GM18519 (cell line): ENCODE measurements around the gene ZBTB16.

ENCODE experiments used
- ATAC-seq: cut with Tn5 transposase; IDR thresholded peaks from one replicate; pipeline ENCODE4 v1.9.1; 2021; ENCODE audit warnings: mild to moderate bottlenecking, moderate library complexity; ENCODE audit not compliant: unreplicated experiment, low FRiP score

ZBTB16 gene

DNA sequence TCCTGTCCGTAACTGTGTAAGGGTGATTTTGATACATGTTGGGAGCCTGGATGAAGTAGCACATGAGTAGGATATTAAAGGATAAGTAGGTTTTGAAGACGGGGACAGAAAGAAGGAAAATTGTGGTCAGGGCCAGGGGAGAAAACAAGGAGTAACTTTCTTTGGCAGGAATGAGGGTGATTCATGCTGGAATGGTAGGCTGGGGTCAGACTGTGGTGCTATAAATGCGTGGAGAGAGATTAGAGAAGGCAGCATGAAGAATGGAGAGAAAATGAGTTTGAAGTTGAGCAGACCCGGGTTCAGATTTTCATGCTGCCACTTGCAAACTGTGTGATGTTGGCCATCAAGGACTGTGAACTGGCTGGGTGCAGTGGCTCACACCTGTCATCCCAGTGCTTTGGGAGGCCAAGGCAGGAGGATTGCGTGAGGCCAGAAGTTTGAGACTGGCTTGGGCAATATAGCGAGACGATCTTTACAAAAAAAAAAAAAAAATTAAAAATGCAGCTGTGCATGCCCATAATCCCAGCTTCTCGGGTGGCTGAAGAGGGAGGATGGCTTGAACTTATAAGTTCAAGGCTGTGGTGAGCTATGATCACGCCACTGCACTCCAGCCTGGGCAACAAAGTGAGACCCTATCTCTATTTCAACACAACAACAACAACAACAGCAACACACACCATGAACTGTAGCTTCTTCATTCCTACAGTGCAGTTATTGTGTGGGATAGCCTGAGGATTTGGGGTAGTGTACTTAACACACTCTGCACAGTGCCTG, 22.3 kb downstream of the ZBTB16 start:
- ATAC-seq = no peak

DNA sequence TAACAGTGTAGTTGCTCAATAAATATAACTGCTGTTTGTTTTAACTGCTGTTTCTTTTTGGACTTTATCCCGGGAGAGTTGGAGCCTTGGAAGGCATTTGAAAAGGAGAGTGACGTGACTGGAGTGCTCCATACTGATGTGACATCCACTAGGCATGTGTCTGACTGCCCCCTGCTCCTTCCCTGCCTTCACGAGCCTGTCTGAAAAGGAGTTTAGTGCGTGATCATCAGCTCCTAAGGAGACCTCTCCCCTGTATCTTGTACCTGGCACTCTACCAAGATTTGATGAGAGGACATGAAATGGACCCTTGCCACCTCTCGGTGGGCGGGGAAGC, 22.9 kb downstream of the ZBTB16 start:
- ATAC-seq = no peak

DNA sequence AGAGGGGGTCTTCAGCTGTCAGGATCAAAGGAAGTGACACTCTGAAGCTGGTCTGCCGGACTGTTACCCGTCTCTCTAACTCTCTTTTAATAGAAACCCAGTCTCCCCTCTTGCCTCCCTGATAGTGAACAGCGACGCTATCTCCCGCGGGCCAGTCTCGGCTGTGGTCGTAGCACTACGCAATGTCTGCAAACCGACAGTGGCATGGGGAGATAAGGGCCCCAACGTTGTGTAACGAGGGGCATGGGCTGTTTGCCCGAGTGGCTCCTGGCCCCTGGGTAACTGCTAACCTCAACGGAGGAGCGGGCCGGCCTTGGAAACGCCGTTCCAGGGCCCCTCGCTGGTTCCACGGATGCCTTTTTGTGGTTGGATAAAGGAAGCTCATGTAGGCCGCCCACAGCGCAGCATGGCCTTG, 23.3 kb downstream of the ZBTB16 start:
- ATAC-seq = no peak

DNA sequence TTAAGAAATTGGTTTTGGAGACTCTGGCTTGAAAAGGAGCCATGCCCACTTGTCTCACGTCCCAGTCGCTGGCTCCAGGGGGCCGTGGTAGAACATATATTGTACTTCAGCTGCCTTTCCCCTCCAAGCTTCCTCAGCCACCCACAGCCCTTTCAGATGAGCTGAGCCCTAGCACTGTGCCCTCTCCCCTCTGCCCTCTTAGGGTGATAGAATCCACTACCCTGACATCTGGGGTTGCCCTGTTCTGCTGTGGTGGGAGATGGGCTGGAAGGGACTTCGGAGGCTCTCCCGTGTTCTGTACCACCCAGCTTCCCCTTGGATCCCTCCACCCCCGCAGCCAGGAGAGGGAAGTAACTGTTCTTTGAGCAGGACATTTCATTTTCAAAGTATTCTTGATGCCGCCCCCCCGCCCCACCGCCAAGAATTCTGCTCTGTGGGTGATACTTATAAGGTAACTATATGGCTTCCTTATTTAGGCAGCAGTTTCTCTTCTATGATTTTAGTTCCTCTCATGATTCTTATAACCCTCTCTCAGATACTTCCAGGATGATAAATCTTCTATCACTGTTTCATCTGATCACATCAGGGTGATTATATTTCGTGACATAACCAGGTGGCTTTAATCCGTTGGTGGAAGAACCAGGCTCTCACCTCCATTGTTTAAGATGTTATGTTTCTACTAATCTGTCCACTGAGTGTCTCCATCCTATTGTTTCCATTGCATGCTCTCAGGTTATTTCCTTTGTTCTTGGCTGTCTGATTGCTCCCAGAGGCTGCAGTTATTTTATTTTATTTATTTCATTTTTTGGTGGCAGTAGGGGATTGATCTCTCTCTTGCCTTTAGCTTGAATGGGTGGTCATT, 24.1 kb downstream of the ZBTB16 start:
- ATAC-seq = no peak

DNA sequence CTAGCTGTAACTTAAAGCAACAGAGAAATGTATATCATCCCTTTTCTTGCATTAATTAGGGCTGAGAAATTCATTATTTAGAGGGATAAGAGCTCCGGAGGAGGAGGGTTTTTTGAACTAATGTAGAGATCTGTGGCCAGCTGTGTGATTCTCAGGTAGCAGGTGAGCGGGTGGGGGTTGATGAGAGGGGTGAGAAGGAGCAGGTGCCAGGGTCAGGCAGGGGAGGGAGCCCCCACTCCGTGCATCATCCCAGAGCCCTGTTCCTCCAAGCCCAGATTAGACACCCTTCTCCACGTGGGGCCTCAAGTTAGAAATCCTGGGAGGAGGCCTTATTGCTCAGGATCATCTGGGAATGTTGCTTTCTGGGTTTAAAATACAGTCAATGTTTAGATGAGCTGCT, 24.9 kb downstream of the ZBTB16 start:
- ATAC-seq = no peak

DNA sequence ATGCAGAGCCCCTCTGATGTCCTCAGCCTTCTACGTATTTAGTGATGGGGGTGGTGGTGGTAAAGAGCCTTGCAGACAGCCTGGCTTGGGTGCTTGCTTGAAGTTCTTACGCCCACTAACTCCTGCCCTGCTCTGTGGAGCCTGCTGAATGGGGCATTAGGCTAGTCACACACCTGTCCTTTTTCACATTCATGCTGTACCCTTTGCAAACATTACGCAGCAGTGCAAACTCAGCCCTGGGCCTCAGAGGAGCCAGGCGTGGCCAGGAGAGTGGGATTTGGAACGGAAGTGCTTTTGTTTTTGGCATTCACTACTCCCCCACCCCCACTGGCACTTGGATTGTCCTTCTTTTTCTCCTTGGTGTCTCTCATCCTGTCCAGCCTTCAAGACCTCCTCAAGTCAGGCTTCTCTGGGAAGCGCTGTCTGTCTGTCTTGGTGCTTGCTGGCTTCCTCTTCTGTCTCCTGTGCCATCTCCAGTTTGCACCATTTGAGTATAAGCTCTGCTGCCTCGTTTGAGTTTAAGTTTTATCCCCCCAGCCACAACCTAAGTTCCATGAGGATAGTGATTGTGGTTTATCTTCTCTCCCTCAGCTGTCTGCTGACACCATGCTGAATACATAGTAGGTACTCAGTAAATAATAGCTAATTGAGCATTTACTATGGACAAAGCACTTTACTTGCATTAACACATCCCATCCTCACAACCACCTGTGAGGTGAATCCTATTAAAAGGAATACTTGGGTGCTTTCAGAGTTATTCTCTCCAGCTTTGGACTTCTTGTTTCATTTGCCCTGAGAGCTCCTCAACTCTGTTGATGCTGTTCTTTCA, 26.7 kb downstream of the ZBTB16 start:
- ATAC-seq = no peak

DNA sequence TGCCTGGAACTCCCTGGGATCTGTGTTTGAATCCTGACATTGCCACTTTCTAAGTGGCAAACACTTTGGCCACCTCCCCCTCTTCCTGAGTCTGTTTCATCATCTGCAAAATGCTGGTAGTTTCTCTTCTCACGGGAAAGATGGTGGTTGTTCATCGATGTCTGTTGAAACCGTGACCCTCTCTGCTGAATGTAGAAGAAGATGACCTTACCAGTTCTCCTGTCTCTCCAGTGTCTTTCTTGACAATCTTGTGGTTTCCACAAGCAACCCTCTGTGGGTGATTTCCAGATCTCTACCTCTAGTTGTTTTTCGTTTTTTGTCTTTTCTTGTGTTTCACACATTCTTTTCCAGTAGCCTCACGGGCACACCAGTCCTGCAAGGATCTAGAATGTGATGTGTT, 27.5 kb downstream of the ZBTB16 start:
- no peak for ATAC-seq

DNA sequence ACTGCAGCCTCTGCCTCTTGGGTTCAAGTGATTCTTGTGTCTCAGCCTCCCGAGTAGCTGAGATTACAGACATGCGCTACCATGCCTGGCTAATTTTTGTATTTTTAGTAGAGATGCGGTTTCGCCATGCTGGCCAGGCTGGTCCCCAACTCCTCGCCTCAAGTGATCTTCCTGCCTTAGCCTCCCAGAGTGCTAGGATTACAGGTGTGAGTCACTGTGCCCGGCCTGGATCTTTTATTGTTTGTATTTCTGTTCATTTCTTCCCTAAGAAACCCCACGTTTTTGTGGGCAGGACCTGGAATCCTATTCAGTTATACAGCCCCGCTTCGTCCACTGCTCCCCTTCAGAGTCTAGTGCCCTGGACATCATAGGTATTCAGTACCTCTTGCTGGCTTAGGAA, 28.7 kb downstream of the ZBTB16 start:
- no peak for ATAC-seq

DNA sequence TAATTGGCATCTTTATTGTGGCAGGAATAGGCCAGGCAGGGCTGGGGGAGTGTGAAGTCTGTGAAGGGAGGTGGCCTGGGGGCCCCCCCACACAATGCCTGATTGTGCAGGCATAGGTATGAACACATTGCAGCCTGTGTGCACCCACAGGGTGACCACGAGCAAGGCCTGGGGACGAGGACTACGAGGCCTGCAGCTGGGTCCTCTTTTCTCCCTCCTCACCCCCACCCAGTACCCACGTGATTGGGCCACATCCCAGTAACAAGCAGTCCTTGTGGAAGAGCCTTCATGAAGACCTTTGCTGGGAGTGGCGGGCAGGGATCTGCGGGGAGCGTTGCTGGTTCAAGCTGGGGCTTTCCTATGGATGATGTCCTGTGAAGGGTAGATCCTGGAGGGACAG, 29.3 kb downstream of the ZBTB16 start:
- no peak for ATAC-seq

DNA sequence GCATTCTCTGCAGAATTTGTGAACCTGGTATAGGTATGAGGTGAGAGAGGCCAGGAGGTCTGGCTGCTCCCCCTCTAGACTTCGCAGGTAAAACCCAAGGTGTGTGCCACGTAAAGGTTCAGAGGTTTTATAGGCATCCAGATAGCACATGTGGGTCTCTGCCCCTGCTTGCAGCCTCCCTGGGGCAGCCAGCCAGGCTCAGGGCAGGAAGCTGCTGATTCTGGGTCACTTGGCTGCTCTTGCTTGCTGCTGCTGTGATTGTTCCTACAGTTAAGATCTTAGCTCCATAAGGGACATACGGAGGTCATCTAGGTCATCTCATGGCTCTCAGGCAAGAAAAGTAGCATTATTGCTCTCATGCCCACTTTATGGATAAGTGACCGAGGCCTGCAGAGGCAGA, 30.2 kb downstream of the ZBTB16 start:
- ATAC-seq = no peak

DNA sequence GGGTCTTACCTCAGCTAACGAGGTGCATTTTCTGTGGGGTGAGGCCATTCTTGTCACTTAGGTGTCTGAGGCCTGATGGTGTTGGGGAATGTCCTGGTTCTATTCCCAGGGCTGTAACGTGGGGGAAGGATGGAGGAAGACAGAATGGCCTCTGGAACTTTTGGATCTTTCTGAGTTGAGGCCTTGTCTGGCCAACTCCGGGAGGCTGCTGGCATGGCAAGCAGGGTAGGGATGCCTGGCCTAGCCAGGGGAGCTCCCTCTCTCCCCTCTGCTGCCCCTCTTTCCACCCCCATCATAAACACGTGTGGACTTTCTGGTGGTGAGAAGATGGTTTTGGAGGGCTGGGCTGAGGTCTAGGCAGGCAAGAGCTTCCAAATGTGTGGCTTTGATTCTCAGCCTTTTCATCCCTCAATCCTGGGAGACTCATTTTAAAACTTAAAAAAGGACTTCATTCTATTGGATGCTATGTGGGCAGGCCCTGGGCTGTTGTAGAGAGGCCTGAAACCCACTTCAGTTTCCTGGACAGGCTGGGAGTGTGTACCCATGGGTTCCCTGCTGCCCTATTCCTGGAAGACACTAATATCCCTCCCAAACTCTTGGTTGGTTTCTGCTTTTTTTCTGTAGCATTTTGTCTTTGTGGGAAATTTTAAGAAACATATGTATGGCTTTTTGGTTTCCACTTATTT, 30.9 kb downstream of the ZBTB16 start:
- ATAC-seq = no peak

DNA sequence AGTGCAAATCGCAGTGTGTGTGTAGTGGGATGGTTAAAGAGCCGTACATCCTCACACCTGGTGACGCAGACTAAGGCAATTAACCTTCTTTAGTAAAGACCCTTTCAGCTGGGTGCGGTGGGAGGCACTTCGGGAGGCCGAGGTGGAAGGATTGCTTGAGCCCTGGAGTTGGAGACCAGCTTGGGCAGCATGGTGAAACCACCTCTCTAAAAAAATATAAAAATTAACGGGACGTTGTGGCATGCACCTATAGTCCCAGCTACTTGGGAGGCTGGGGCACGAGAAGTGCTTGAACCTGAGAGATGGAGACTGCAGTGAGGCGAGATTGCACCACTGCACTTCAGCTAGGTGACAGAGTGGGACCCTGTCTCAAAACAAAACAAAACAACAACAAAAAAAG, 31.5 kb downstream of the ZBTB16 start:
- no peak for ATAC-seq

DNA sequence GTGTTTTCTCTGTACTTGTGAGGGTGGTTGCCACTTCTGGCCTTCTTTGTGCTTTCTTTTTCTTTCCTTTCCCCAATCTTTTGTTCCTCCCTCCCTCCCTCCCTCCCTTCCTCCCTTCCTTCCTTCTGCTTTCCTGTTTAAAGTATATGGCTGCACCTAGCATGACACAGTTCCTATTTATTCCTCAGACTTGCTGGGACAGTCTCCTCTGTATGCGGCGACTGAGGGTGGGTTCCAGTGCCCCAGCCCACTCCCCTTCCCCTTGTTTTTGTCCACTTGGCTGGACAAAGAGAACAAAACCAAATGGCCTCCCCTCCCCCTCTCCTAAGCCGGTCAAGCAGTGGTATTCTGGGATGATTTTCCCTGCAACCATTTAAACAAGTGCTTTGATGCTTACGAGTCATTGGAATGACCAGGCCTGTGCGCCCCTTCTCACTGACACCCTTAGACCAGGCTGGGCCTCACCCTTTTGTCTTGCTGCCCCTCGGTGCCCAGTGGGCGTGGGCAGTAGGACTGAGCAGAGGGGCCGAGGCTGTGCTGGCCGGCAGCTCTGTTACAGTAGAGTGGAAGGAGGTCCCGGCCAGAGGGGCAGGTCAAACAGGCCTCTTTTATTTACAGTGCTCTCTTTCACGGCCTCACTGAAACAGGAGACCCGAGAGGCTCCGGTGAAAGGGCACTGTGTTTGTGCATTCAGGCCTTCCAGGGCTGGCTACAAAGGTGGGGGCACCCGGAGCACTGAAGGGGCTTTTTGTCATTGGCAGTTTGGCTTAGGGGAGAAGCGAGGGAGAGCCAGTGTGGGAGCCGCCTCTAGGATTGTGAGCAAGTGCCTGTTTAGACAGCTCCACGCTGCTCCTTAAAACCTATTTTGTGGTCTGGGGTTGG, 32.2 kb downstream of the ZBTB16 start:
- ATAC-seq = no peak

DNA sequence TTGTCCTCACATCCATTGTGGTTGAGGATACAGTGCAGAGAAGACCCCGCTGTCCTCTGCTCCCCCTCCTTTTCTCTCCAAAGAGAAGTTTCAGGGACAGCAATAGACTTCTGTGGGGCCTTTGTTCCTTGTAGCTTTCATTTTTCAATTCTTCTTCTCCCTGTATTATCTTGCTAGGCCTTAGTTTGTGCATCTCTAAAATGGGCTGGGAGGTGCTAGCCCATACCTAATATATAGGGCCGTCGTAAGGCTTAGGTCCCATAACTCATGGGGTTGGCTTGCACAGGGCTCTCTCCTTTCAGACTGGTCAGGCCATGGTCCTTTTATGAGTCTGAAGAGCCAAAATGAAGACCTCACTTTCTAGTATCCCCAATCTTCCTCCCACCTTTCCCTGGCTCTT, 33.0 kb downstream of the ZBTB16 start:
- no peak for ATAC-seq

DNA sequence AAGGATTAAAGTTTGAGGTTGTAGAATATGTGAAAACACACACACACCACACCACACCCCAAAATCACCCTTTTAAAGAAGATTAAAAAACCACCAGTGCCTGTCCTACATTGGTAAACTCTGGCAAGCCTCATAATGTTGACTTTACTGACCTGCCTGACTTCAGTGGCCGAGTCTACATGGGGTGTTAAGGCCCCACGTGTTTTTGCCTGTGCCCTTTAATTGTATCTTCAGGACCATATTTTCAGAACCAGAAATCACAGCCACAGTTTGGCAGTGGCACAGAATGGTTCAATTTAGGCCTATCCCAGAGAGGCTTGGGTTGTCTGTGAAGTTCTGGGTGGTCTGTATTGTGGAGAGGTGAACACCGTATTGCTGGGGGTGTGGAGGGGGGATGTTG, 33.4 kb downstream of the ZBTB16 start:
- ATAC-seq = no peak

DNA sequence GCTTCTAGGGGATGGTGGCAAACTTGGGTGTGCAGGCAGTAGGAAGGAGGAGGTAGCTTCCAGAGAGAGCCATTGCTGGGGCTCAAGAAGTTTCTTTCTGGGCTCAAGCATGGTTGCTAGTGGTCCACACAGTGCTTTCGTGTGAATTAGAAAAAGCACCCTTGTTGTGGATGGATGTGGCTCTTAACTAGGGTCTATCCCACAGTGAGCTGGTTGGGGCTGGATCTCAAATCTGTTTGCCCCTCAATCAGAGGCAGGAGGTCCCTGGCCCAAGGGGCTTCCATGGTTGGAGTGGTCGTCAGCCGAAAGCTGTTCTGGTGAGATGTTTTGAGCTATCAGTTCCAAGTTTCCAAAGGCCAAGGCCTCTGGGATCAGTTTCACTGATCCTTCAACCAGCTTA, 35.0 kb downstream of the ZBTB16 start:
- ATAC-seq = no peak

DNA sequence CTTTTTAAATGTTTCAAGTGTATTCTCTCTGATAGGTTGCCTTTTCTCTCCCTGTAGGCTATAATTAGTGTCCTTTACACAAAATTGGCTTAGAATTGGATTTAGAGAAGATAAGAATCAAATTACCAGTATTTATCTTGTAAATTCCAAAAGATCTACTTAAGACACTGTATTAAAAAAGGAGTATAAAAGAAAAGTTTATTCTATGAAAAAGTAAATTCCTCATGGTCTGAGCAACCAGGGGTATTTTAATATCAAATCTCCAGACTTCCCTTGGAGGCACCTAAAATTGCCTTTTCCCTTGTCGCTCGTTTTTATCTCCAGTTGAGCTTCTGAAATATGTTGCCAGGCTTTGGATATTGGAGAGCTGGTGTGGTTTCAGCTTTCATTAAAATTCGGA, 36.4 kb downstream of the ZBTB16 start:
- ATAC-seq = no peak

DNA sequence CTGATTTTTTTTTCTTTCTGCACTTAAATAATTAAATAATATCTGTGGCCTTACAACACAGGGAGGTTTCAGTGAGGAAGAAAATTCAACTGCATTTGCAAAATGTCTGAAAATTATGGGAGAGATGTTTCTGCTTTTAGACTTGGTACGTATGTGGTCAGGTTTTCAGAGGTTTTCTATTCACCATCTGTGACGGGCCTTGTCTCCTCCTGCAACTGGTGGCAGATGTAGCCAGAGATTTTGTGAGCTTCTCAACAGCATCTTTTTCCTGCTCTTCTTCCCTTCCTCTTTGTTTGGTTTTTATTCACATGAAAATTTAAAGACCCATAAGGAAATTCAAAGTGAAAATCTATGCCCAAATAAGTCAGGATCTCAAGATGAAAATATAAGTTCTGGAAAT, 38.3 kb downstream of the ZBTB16 start:
- ATAC-seq = no peak

DNA sequence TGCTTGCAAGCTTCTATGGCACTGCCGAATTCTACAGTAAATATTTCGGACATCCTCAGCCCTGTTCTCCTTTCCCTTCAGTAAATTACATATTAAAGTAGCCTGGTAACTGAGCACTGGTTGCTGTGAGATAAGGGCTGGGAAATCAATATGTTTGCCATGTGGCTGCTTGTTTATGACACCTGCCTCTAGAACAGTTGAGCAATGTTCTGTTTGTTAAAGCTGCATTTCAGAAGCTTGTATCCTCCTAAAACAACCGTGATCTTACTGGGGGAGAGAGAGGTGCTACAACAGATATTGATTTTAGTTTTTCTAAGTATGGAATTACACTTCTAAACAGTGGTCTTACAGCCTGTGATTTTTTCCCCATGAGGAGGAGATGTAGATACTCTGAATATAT, 39.4 kb downstream of the ZBTB16 start:
- ATAC-seq = no peak
